Endodermal cell (in vitro differentiated cells): ENCODE measurements around the gene SBF2. TPM values are rescaled to one million over a fixed set of nuclear protein-coding genes. Genes with fewer than 3 reads are reported as not detected.

Source experiments
- DNase-seq: peaks from one replicate; pipeline ENCODE4 v3.0.0-alpha.2; 2017
- H3K27ac ChIP-seq: 2 replicates; pipeline ENCODE4 v1.5.1; 2013; ENCODE audit warnings: mild to moderate bottlenecking, low read depth, low read length, moderate library complexity
- H3K27me3 ChIP-seq: 2 replicates; pipeline ENCODE4 v1.6.1; 2013; ENCODE audit warnings: mild to moderate bottlenecking, low read length, moderate library complexity; ENCODE audit not compliant: insufficient read depth, control insufficient read depth, poor library complexity, severe bottlenecking
- H3K36me3 ChIP-seq: 2 replicates; pipeline ENCODE4 v1.7.0; 2013; ENCODE audit warnings: mild to moderate bottlenecking, low read length, moderate library complexity; ENCODE audit not compliant: control insufficient read depth, insufficient read depth
- H3K4me1 ChIP-seq: one replicate; pipeline ENCODE4 v1.7.0; 2013; ENCODE audit warnings: low read length; ENCODE audit not compliant: control insufficient read depth, insufficient read depth
- H3K4me3 ChIP-seq: 2 replicates; pipeline ENCODE4 v1.5.1; 2013; ENCODE audit warnings: mild to moderate bottlenecking, low read length, moderate library complexity
- H3K9ac ChIP-seq: 2 replicates; pipeline ENCODE4 v1.6.1; 2013; ENCODE audit warnings: mild to moderate bottlenecking, low read length, moderate library complexity; ENCODE audit not compliant: poor library complexity, severe bottlenecking; ENCODE audit errors: extremely low read depth
- H3K9me3 ChIP-seq: 2 replicates; pipeline ENCODE4 v1.6.1; 2013; ENCODE audit warnings: mild to moderate bottlenecking, low read length, moderate library complexity; ENCODE audit not compliant: control insufficient read depth
- H3K27ac Mint-ChIP-seq: 2 replicates; pipeline ENCODE4 v1.8.0; 2020; ENCODE audit warnings: mixed read lengths
- H3K27me3 Mint-ChIP-seq: 2 replicates; pipeline ENCODE4 v1.8.0; 2021; ENCODE audit warnings: mild to moderate bottlenecking, mixed read lengths; ENCODE audit not compliant: insufficient read depth
- H3K36me3 Mint-ChIP-seq: 2 replicates; pipeline ENCODE4 v1.8.0; 2020; ENCODE audit warnings: low read depth, mixed read lengths
- H3K4me1 Mint-ChIP-seq: 2 replicates; pipeline ENCODE4 v1.8.0; 2020; ENCODE audit warnings: mixed read lengths
- H3K4me3 Mint-ChIP-seq: 2 replicates; pipeline ENCODE4 v1.8.0; 2020; ENCODE audit warnings: mild to moderate bottlenecking, moderate library complexity, mixed read lengths
- H3K9me3 Mint-ChIP-seq: 2 replicates; pipeline ENCODE4 v1.8.0; 2020; ENCODE audit warnings: mild to moderate bottlenecking, mixed read lengths
- CTCF ChIP-seq: fragments of 200-600 bp; sonication (generic); conservative IDR thresholded peaks from 2 replicates; pipeline ENCODE4 v1.5.0; 2021; ENCODE audit warnings: antibody characterized with exemption, mild to moderate bottlenecking
- WGBS, 2 experiments: methylation state at CpG; one replicate each; pipeline versions ENCODE4 v1.1.5 to v1.1.7; 2013; ENCODE audit warnings: missing lambda C conversion rate in 2 of 2, mixed read lengths in 1 of 2; ENCODE audit not compliant: insufficient coverage in 1 of 2, insufficient read length in 1 of 2; 5-methylcytosine and 5-hydroxymethylcytosine counted together
- total RNA-seq, 2 donors: library from RNA; stranded (reverse); fragmentation: NEBNext Ultra II Directional in 1 of 2; extraction: Animal tissue kit (Norgen Biotek cat#: 25700) in 1 of 2; gene quantifications; 2 replicates in 1 of 2; 3 replicates in 1 of 2; pipeline ENCODE4 v1.2.1, GENCODE V29; 2021

SBF2 gene
- total RNA-seq, 2 donors from 2014 or later, result 27.1 to 32.5 TPM

GRCh38 chr11:9783986-9784385 is 510.0 kb downstream of the SBF2 start:
- no peak overlapping the region for H3K4me3 Mint-ChIP-seq
- peaks cover 5% of the 10 kb centered on the region for H3K4me1 ChIP-seq
- no peaks in the 10 kb centered on the region for H3K27me3 ChIP-seq
- H3K27me3 Mint-ChIP-seq, result no peaks in the 10 kb centered on the region
- no peak overlapping the region for H3K27ac ChIP-seq
- H3K27ac Mint-ChIP-seq, result no peak overlapping the region
- TF ChIP-seq CTCF, result no peak
- peaks cover 52% of the 10 kb centered on the region for H3K36me3 ChIP-seq
- no peaks in the 10 kb centered on the region for H3K9me3 ChIP-seq
- no peaks in the 10 kb centered on the region for H3K9me3 Mint-ChIP-seq
- 97 to 100% methylated on average over 1 to 2 of the region's 2 CpGs for WGBS, 2 experiments
- no peak for DNase-seq
- H3K4me3 ChIP-seq, result no peak overlapping the region
- H3K9ac ChIP-seq, result no peak overlapping the region
- peaks cover 55% of the 10 kb centered on the region for H3K36me3 Mint-ChIP-seq
- H3K4me1 Mint-ChIP-seq, result peaks cover 5% of the 10 kb centered on the region

GRCh38 chr11:9780929-9781328 is 513.1 kb downstream of the SBF2 start:
- no peak overlapping the region for H3K9ac ChIP-seq
- DNase-seq, result peak; percentile 1
- Mint-ChIP-seq H3K27ac (no peak overlapping the region), H3K27me3 (no peaks in the 10 kb centered on the region), H3K4me1 (peaks cover 24% of the 10 kb centered on the region), H3K9me3 (no peaks in the 10 kb centered on the region), H3K4me3 (no peak overlapping the region), H3K36me3 (peaks cover 38% of the 10 kb centered on the region)
- H3K4me1 ChIP-seq, result peaks cover 12% of the 10 kb centered on the region
- H3K27ac ChIP-seq, result no peak overlapping the region
- H3K9me3 ChIP-seq, result no peaks in the 10 kb centered on the region
- no peak overlapping the region for H3K4me3 ChIP-seq
- H3K27me3 ChIP-seq, result no peaks in the 10 kb centered on the region
- WGBS, 2 experiments, result 95 to 100% methylated on average over 3 to 4 of the region's 4 CpGs
- TF ChIP-seq CTCF, result no peak
- peaks cover 39% of the 10 kb centered on the region for H3K36me3 ChIP-seq

- Mint-ChIP-seq H3K36me3 (peaks cover 25% of the 10 kb centered on the region), H3K27ac (peak overlapping the region; percentile 92), H3K27me3 (no peaks in the 10 kb centered on the region), H3K9me3 (no peaks in the 10 kb centered on the region), H3K4me3 (peak overlapping the region; percentile 14), H3K4me1 (peaks cover 37% of the 10 kb centered on the region)
- Histone ChIP-seq H3K36me3 (peaks cover 29% of the 10 kb centered on the region), H3K9ac (no peak overlapping the region), H3K4me3 (peak overlapping the region; percentile 38), H3K9me3 (no peaks in the 10 kb centered on the region), H3K27ac (no peak overlapping the region), H3K4me1 (peaks cover 23% of the 10 kb centered on the region), H3K27me3 (no peaks in the 10 kb centered on the region)
- DNase-seq, result no peak
- WGBS, 2 experiments, result 79 to 90% methylated on average over 1 to 5 of the region's 5 CpGs
- TF ChIP-seq CTCF, result no peak
Observed at GRCh38 chr11:9777525-9777924, 516.5 kb downstream of the SBF2 start.
